Activated naive CD4-positive, alpha-beta T cell treated with anti-CD3 and anti-CD28 coated beads for 36 hours (primary cell): ENCODE data around the gene ZNRF3. TPM values are rescaled to one million over a fixed set of nuclear protein-coding genes. Genes with fewer than 3 reads are reported as not detected.

Experiments used
- CTCF ChIA-PET: fragments of 350-600 bp; sonication (Branson Sonifier 250); formaldehyde crosslinking; loops from one replicate; lab custom pipeline; 2021; ENCODE audit warnings: antibody characterized with exemption; lab: Charles Lee
- DNase-seq: peaks from one replicate; pipeline ENCODE4 v3.0.0-alpha.2; 2020
- H3K27ac Mint-ChIP-seq: one replicate; pipeline ENCODE4 v1.8.0; 2021; ENCODE audit warnings: mild to moderate bottlenecking, mixed read lengths
- H3K27me3 Mint-ChIP-seq: one replicate; pipeline ENCODE4 v1.8.0; 2021; ENCODE audit warnings: low read depth, mixed read lengths
- H3K36me3 Mint-ChIP-seq: one replicate; pipeline ENCODE4 v1.8.0; 2021; ENCODE audit warnings: low read depth, mixed read lengths
- H3K4me1 Mint-ChIP-seq: one replicate; pipeline ENCODE4 v1.8.0; 2021; ENCODE audit warnings: low read depth, mixed read lengths
- H3K4me3 Mint-ChIP-seq: one replicate; pipeline ENCODE4 v1.8.0; 2021; ENCODE audit warnings: mild to moderate bottlenecking, moderate library complexity, mixed read lengths
- H3K9me3 Mint-ChIP-seq: one replicate; pipeline ENCODE4 v1.8.0; 2021; ENCODE audit warnings: mixed read lengths
- intact Hi-C: fragments of 100-400 bp; cut with micrococcal nuclease; formaldehyde crosslinking; loops from one replicate; pipeline ENCODE4 v1.15.1; 2023
- total RNA-seq, 2 experiments: library from RNA; stranded (reverse); gene quantifications; one replicate each; pipeline ENCODE4 v1.2.3, GENCODE V29; 2021

The ZNRF3 gene
- total RNA-seq, 2 experiments from 2014 or later = 1.6 to 2.2 TPM

- Mint-ChIP-seq H3K36me3 (peaks cover 9% of the 10 kb centered on the region), H3K9me3 (no peaks in the 10 kb centered on the region), H3K27ac (no peak overlapping the region), H3K4me3 (no peak overlapping the region), H3K27me3 (peaks cover 2% of the 10 kb centered on the region), H3K4me1 (no peaks in the 10 kb centered on the region)
- intact Hi-C loops = loop anchor here (5.0 kb wide), 1 partner anchor 203 kb away; no protein-coding TSS in a partner anchor
- CTCF ChIA-PET = interaction anchor here (0.6 to 2.6 kb wide), 3 partner anchors 12 to 241 kb away, joined by 3 to 10 read pairs (median 3); no protein-coding TSS in a partner anchor
- no peak for DNase-seq
Measured at GRCh38 chr22:29044657-29045176, 161.3 kb downstream of the ZNRF3 start.

GRCh38 chr22:29048822-29049654, 165.7 kb downstream of the ZNRF3 start:
- H3K36me3 Mint-ChIP-seq = peaks cover 9% of the 10 kb centered on the region
- no peaks in the 10 kb centered on the region for H3K27me3 Mint-ChIP-seq
- CTCF ChIA-PET = interaction anchor here (0.6 kb wide), 1 partner anchor 196 kb away, joined by 3 read pairs; no protein-coding TSS in a partner anchor
- intact Hi-C loops = no loop called here
- no peaks in the 10 kb centered on the region for H3K4me1 Mint-ChIP-seq
- H3K27ac Mint-ChIP-seq = no peak overlapping the region
- DNase-seq = no peak
- H3K4me3 Mint-ChIP-seq = no peak overlapping the region
- H3K9me3 Mint-ChIP-seq = no peaks in the 10 kb centered on the region

GRCh38 chr22:29049655-29050263, 166.4 kb downstream of the ZNRF3 start:
- intact Hi-C loops = no loop called here
- CTCF ChIA-PET = no interaction called here
- H3K36me3 Mint-ChIP-seq = peaks cover 9% of the 10 kb centered on the region

GRCh38 chr22:29050457-29050856, 167.1 kb downstream of the ZNRF3 start:
- DNase-seq = no peak
- Mint-ChIP-seq H3K4me1 (no peaks in the 10 kb centered on the region), H3K4me3 (no peak overlapping the region), H3K27me3 (no peaks in the 10 kb centered on the region), H3K36me3 (peaks cover 9% of the 10 kb centered on the region), H3K27ac (no peak overlapping the region), H3K9me3 (no peaks in the 10 kb centered on the region)
- intact Hi-C loops = no loop called here
- CTCF ChIA-PET = no interaction called here

More at GRCh38 chr22:29049655-29050263, 166.4 kb downstream of the ZNRF3 start:
- no peak for DNase-seq
- Mint-ChIP-seq H3K4me1 (no peaks in the 10 kb centered on the region), H3K9me3 (no peaks in the 10 kb centered on the region), H3K27me3 (no peaks in the 10 kb centered on the region), H3K4me3 (no peak overlapping the region), H3K27ac (no peak overlapping the region)

- CTCF ChIA-PET = interaction anchor here (0.7 to 1.1 kb wide), 2 partner anchors 12 to 205 kb away, joined by 3 to 4 read pairs; no protein-coding TSS in a partner anchor
- DNase-seq = no peak
- Mint-ChIP-seq H3K4me3 (no peak overlapping the region), H3K4me1 (no peaks in the 10 kb centered on the region), H3K9me3 (no peaks in the 10 kb centered on the region), H3K27me3 (no peaks in the 10 kb centered on the region), H3K27ac (no peak overlapping the region), H3K36me3 (peaks cover 8% of the 10 kb centered on the region)
- intact Hi-C loops = no loop called here
Measured at GRCh38 chr22:29053048-29053702, 169.8 kb downstream of the ZNRF3 start.

- Mint-ChIP-seq H3K4me1 (no peaks in the 10 kb centered on the region), H3K27ac (no peak overlapping the region), H3K36me3 (peaks cover 2% of the 10 kb centered on the region), H3K27me3 (no peaks in the 10 kb centered on the region), H3K4me3 (no peak overlapping the region), H3K9me3 (no peaks in the 10 kb centered on the region)
- no peak for DNase-seq
- CTCF ChIA-PET = interaction anchor here (0.6 to 1.2 kb wide), 3 partner anchors 13 to 173 kb away, joined by 3 to 4 read pairs (median 3); no protein-coding TSS in a partner anchor
- intact Hi-C loops = no loop called here
Measured at GRCh38 chr22:29054251-29054767, 170.9 kb downstream of the ZNRF3 start.

- H3K36me3 Mint-ChIP-seq = no peaks in the 10 kb centered on the region
- intact Hi-C loops = no loop called here
- no peak overlapping the region for H3K4me3 Mint-ChIP-seq
- H3K4me1 Mint-ChIP-seq = no peaks in the 10 kb centered on the region
- no peak overlapping the region for H3K27ac Mint-ChIP-seq
- DNase-seq = no peak
- no peaks in the 10 kb centered on the region for H3K9me3 Mint-ChIP-seq
- peaks cover 2% of the 10 kb centered on the region for H3K27me3 Mint-ChIP-seq
- CTCF ChIA-PET = interaction anchor here (0.6 to 1.2 kb wide), 2 partner anchors 15 to 17 kb away, joined by 4 to 5 read pairs; no protein-coding TSS in a partner anchor
Measured at GRCh38 chr22:29055192-29055830, 171.9 kb downstream of the ZNRF3 start.

- peaks cover 4% of the 10 kb centered on the region for H3K27me3 Mint-ChIP-seq
- no peaks in the 10 kb centered on the region for H3K4me1 Mint-ChIP-seq
- H3K4me3 Mint-ChIP-seq = no peak overlapping the region
- intact Hi-C loops = no loop called here
- CTCF ChIA-PET = interaction anchor here (1.2 kb wide), 1 partner anchor 12 kb away, joined by 3 read pairs; no protein-coding TSS in a partner anchor
- DNase-seq = no peak
- H3K9me3 Mint-ChIP-seq = no peaks in the 10 kb centered on the region
- no peaks in the 10 kb centered on the region for H3K36me3 Mint-ChIP-seq
- H3K27ac Mint-ChIP-seq = no peak overlapping the region
Measured at GRCh38 chr22:29056472-29056871, 173.1 kb downstream of the ZNRF3 start.

GRCh38 chr22:29060251-29060869, 177.0 kb downstream of the ZNRF3 start:
- CTCF ChIA-PET = no interaction called here
- H3K4me1 Mint-ChIP-seq = peaks cover 3% of the 10 kb centered on the region
- no peak overlapping the region for H3K27ac Mint-ChIP-seq

GRCh38 chr22:29060931-29061330, 177.6 kb downstream of the ZNRF3 start:
- Mint-ChIP-seq H3K4me3 (no peak overlapping the region), H3K9me3 (no peaks in the 10 kb centered on the region), H3K27me3 (peaks cover 8% of the 10 kb centered on the region), H3K4me1 (peaks cover 7% of the 10 kb centered on the region), H3K36me3 (no peaks in the 10 kb centered on the region), H3K27ac (no peak overlapping the region)
- no peak for DNase-seq
- intact Hi-C loops = no loop called here
- CTCF ChIA-PET = no interaction called here

More at GRCh38 chr22:29060251-29060869, 177.0 kb downstream of the ZNRF3 start:
- intact Hi-C loops = no loop called here
- Mint-ChIP-seq H3K4me3 (no peak overlapping the region), H3K36me3 (no peaks in the 10 kb centered on the region), H3K9me3 (no peaks in the 10 kb centered on the region), H3K27me3 (peaks cover 8% of the 10 kb centered on the region)
- no peak for DNase-seq

GRCh38 chr22:29061773-29062172, 178.4 kb downstream of the ZNRF3 start, which contains the start of gene C22orf31:
C22orf31 (minus strand) TSS chr22:29061831; CDS start chr22:29061792, 39 bp downstream.
- intact Hi-C loops = no loop called here
- no peak for DNase-seq
- Mint-ChIP-seq H3K36me3 (no peaks in the 10 kb centered on the region), H3K27me3 (peaks cover 8% of the 10 kb centered on the region), H3K4me3 (no peak within 1 kb of the TSS), H3K9me3 (no peaks in the 10 kb centered on the region), H3K27ac (no peak within 1 kb of the TSS), H3K4me1 (peaks cover 13% of the 10 kb centered on the region)
- CTCF ChIA-PET = interaction anchor here (0.7 kb wide), 1 partner anchor 21 kb away, joined by 3 read pairs; no protein-coding TSS in a partner anchor
